CD4-positive, alpha-beta memory T cell (primary cell): ENCODE data around the gene FUT8. TPM values are rescaled to one million over a fixed set of nuclear protein-coding genes. Genes with fewer than 3 reads are reported as not detected.

ENCODE experiments used
- CTCF ChIA-PET: fragments of 350-600 bp; sonication (Branson Sonifier 250); formaldehyde crosslinking; loops from one replicate; lab custom pipeline; 2021; ENCODE audit warnings: inconsistent platforms; ENCODE audit not compliant: partially characterized antibody; lab: Charles Lee
- POLR2A ChIA-PET: fragments of 350-600 bp; sonication (Branson Sonifier 250); formaldehyde crosslinking; loops from one replicate; lab custom pipeline; 2021; ENCODE audit not compliant: partially characterized antibody; lab: Charles Lee
- DNase-seq, 5 donors: peaks; one replicate each; pipeline versions ENCODE4 v3.0.0 to v3.0.0-alpha.2; 2020 to 2022; ENCODE audit warnings: mixed read lengths in 1 of 5
- H3K27ac ChIP-seq: one replicate; pipeline ENCODE4 v1.7.0; 2013; ENCODE audit warnings: low read depth, low read length
- H3K27me3 ChIP-seq: 2 replicates; pipeline ENCODE4 v1.7.0; 2013; ENCODE audit warnings: mild to moderate bottlenecking, low read length, moderate library complexity; ENCODE audit not compliant: insufficient read depth
- H3K36me3 ChIP-seq: 2 replicates; pipeline ENCODE4 v1.7.0; 2013; ENCODE audit warnings: mild to moderate bottlenecking, low read length, moderate library complexity; ENCODE audit not compliant: insufficient read depth
- H3K4me1 ChIP-seq: 2 replicates; pipeline ENCODE4 v1.7.0; 2013; ENCODE audit warnings: mild to moderate bottlenecking, low read length, moderate library complexity; ENCODE audit not compliant: insufficient read depth
- H3K4me3 ChIP-seq, 2 donors: one replicate each; pipeline ENCODE4 v1.7.0; 2013; ENCODE audit warnings: low read length in 2 of 2, mild to moderate bottlenecking in 1 of 2
- H3K9me3 ChIP-seq, 2 donors: one replicate each; pipeline ENCODE4 v1.7.0; 2013; ENCODE audit warnings: low read length in 2 of 2, control low read depth in 1 of 2; ENCODE audit not compliant: control insufficient read depth in 1 of 2
- H3K27ac Mint-ChIP-seq, 7 donors: one replicate each; pipeline ENCODE4 v1.8.0; 2020 to 2021; ENCODE audit warnings: mixed read lengths in 7 of 7, mild to moderate bottlenecking in 6 of 7, inconsistent platforms in 3 of 7, moderate library complexity in 3 of 7
- H3K27me3 Mint-ChIP-seq, 2 donors: one replicate each; pipeline ENCODE4 v1.8.0; 2020 to 2021; ENCODE audit warnings: mixed read lengths in 2 of 2
- H3K36me3 Mint-ChIP-seq, 2 donors: one replicate each; pipeline ENCODE4 v1.8.0; 2020 to 2021; ENCODE audit warnings: mixed read lengths in 2 of 2, inconsistent platforms in 1 of 2, mild to moderate bottlenecking in 1 of 2
- H3K4me1 Mint-ChIP-seq, 4 donors: one replicate each; pipeline ENCODE4 v1.8.0; 2020 to 2021; ENCODE audit warnings: mixed read lengths in 4 of 4, mild to moderate bottlenecking in 1 of 4
- H3K4me3 Mint-ChIP-seq, 8 donors: one replicate each; pipeline ENCODE4 v1.8.0; 2020 to 2021; ENCODE audit warnings: mixed read lengths in 8 of 8, mild to moderate bottlenecking in 7 of 8, moderate library complexity in 6 of 8, inconsistent platforms in 3 of 8
- H3K9me3 Mint-ChIP-seq, 8 donors: one replicate each; pipeline ENCODE4 v1.8.0; 2020 to 2021; ENCODE audit warnings: mixed read lengths in 8 of 8, mild to moderate bottlenecking in 5 of 8, inconsistent platforms in 3 of 8, moderate library complexity in 1 of 8
- intact Hi-C: fragments of 100-400 bp; cut with micrococcal nuclease; formaldehyde crosslinking; loops from one replicate; pipeline ENCODE4 v1.15.1; 2023
- polyA plus RNA-seq, 2 donors: library from polyadenylated mRNA; unstranded; fragments of 300-500 nt; fragmentation: Illumina TruSeq; gene quantifications; one replicate each; pipeline ENCODE4 v1.2.3, GENCODE V29; 2021
- total RNA-seq, 2 experiments: library from RNA; stranded (reverse); gene quantifications; one replicate each; pipeline ENCODE4 v1.2.3, GENCODE V29; 2021

The FUT8 gene
- total and polyA plus RNA-seq, 4 experiments from 2014 or later: 10.6 to 51.0 (median 32.2) TPM

- no peaks in the 10 kb centered on the region for H3K27me3 ChIP-seq
- H3K9me3 Mint-ChIP-seq: no peaks in the 10 kb centered on the region
- H3K36me3 Mint-ChIP-seq: peaks cover 11 to 17% of the 10 kb centered on the region in 2 donors
- peak overlapping the region in 2 of 8 donors; percentile 2 to 9 for H3K4me3 Mint-ChIP-seq
- H3K4me3 ChIP-seq: no peak overlapping the region
- H3K9me3 ChIP-seq: no peaks in the 10 kb centered on the region
- no peak for DNase-seq
- ChIA-PET POLR2A (no interaction called here), CTCF (interaction anchor here (1.0 to 1.6 kb wide), 5 partner anchors 8 to 116 kb away, joined by 3 to 5 read pairs (median 3); no protein-coding TSS in a partner anchor)
- H3K27ac Mint-ChIP-seq: peak overlapping the region in 4 of 7 donors; percentile 6 to 59 (median 32)
- peaks cover 52 to 78% (median 62%) of the 10 kb centered on the region in 4 donors for H3K4me1 Mint-ChIP-seq
- intact Hi-C loops: no loop called here
- H3K27me3 Mint-ChIP-seq: no peaks in the 10 kb centered on the region
- no peak overlapping the region for H3K27ac ChIP-seq
- no peaks in the 10 kb centered on the region for H3K36me3 ChIP-seq
- peaks cover 53% of the 10 kb centered on the region for H3K4me1 ChIP-seq
These were observed 63.9 kb downstream of the FUT8 start for GRCh38 chr14:65476273-65476941.

- Histone ChIP-seq H3K4me3 (no peak overlapping the region), H3K9me3 (no peaks in the 10 kb centered on the region), H3K27ac (no peak overlapping the region), H3K36me3 (no peaks in the 10 kb centered on the region), H3K4me1 (peaks cover 51% of the 10 kb centered on the region), H3K27me3 (no peaks in the 10 kb centered on the region)
- POLR2A ChIA-PET: no interaction called here
- CTCF ChIA-PET: interaction anchor here (1.0 to 1.6 kb wide), 5 partner anchors 8 to 117 kb away, joined by 3 to 5 read pairs (median 3); no protein-coding TSS in a partner anchor
- intact Hi-C loops: no loop called here
- Mint-ChIP-seq H3K4me1 (peaks cover 52 to 78% (median 62%) of the 10 kb centered on the region in 4 donors), H3K27ac (no peak overlapping the region), H3K9me3 (no peaks in the 10 kb centered on the region), H3K27me3 (no peaks in the 10 kb centered on the region), H3K4me3 (no peak overlapping the region), H3K36me3 (peaks cover 10 to 21% of the 10 kb centered on the region in 2 donors)
- no peak for DNase-seq
These were observed 64.4 kb downstream of the FUT8 start for GRCh38 chr14:65476942-65477318.

GRCh38 chr14:65478017-65478416, 65.5 kb downstream of the FUT8 start:
- Mint-ChIP-seq H3K27me3 (no peaks in the 10 kb centered on the region), H3K27ac (no peak overlapping the region), H3K9me3 (no peaks in the 10 kb centered on the region), H3K4me3 (no peak overlapping the region), H3K36me3 (peaks cover 7 to 29% of the 10 kb centered on the region in 2 donors), H3K4me1 (peaks cover 57 to 85% (median 67%) of the 10 kb centered on the region in 4 donors)
- Histone ChIP-seq H3K36me3 (no peaks in the 10 kb centered on the region), H3K9me3 (no peaks in the 10 kb centered on the region), H3K4me1 (peaks cover 57% of the 10 kb centered on the region), H3K27me3 (no peaks in the 10 kb centered on the region), H3K27ac (no peak overlapping the region), H3K4me3 (no peak overlapping the region)
- CTCF ChIA-PET: interaction anchor here (1.2 kb wide), 1 partner anchor 10 kb away, joined by 3 read pairs; no protein-coding TSS in a partner anchor
- DNase-seq: no peak
- intact Hi-C loops: no loop called here
- POLR2A ChIA-PET: no interaction called here

- H3K4me1 Mint-ChIP-seq: peaks cover 58 to 88% (median 68%) of the 10 kb centered on the region in 4 donors
- Histone ChIP-seq H3K27ac (no peak overlapping the region), H3K4me3 (no peak overlapping the region), H3K36me3 (no peaks in the 10 kb centered on the region), H3K27me3 (no peaks in the 10 kb centered on the region), H3K4me1 (peaks cover 60% of the 10 kb centered on the region), H3K9me3 (no peaks in the 10 kb centered on the region)
- CTCF ChIA-PET: interaction anchor here (1.2 kb wide), 1 partner anchor 9 kb away, joined by 3 read pairs; no protein-coding TSS in a partner anchor
- peaks cover 7 to 33% of the 10 kb centered on the region in 2 donors for H3K36me3 Mint-ChIP-seq
- no peaks in the 10 kb centered on the region for H3K9me3 Mint-ChIP-seq
- intact Hi-C loops: no loop called here
- POLR2A ChIA-PET: interaction anchor here (1.7 kb wide), 1 partner anchor 67 kb away, joined by 3 read pairs; no protein-coding TSS in a partner anchor
- peak in 3 of 5 donors; percentile 8 to 24 (median 13) for DNase-seq
- H3K27ac Mint-ChIP-seq: peak overlapping the region in 2 of 7 donors; percentile 16 to 85
- no peaks in the 10 kb centered on the region for H3K27me3 Mint-ChIP-seq
- H3K4me3 Mint-ChIP-seq: peak overlapping the region in 1 of 8 donors; percentile 48
These were observed 66.1 kb downstream of the FUT8 start for GRCh38 chr14:65478596-65478995.

- H3K4me3 Mint-ChIP-seq: peak overlapping the region in 2 of 8 donors; percentile 8 to 48
- Histone ChIP-seq H3K9me3 (no peaks in the 10 kb centered on the region), H3K27me3 (no peaks in the 10 kb centered on the region), H3K4me3 (no peak overlapping the region), H3K36me3 (no peaks in the 10 kb centered on the region), H3K27ac (no peak overlapping the region), H3K4me1 (peaks cover 60% of the 10 kb centered on the region)
- intact Hi-C loops: no loop called here
- H3K27me3 Mint-ChIP-seq: no peaks in the 10 kb centered on the region
- DNase-seq: no peak
- ChIA-PET CTCF (interaction anchor here (1.2 kb wide), 1 partner anchor 8 kb away, joined by 3 read pairs; no protein-coding TSS in a partner anchor), POLR2A (interaction anchor here (1.7 kb wide), 1 partner anchor 67 kb away, joined by 3 read pairs; no protein-coding TSS in a partner anchor)
- peak overlapping the region in 2 of 7 donors; percentile 9 to 37 for H3K27ac Mint-ChIP-seq
- H3K36me3 Mint-ChIP-seq: peaks cover 2 to 33% of the 10 kb centered on the region in 2 donors
- H3K4me1 Mint-ChIP-seq: peaks cover 60 to 88% (median 68%) of the 10 kb centered on the region in 4 donors
- no peaks in the 10 kb centered on the region for H3K9me3 Mint-ChIP-seq
These were observed 66.9 kb downstream of the FUT8 start for GRCh38 chr14:65479386-65479785.

- H3K4me3 ChIP-seq: no peak overlapping the region
- intact Hi-C loops: no loop called here
- peaks cover 42% of the 10 kb centered on the region for H3K4me1 ChIP-seq
- Mint-ChIP-seq H3K27me3 (no peaks in the 10 kb centered on the region), H3K4me1 (peaks cover 53 to 78% (median 64%) of the 10 kb centered on the region in 4 donors), H3K4me3 (no peak overlapping the region), H3K9me3 (no peaks in the 10 kb centered on the region), H3K27ac (no peak overlapping the region), H3K36me3 (peaks cover 11 to 44% of the 10 kb centered on the region in 2 donors)
- H3K9me3 ChIP-seq: no peaks in the 10 kb centered on the region
- no peak overlapping the region for H3K27ac ChIP-seq
- no peak for DNase-seq
- no peaks in the 10 kb centered on the region for H3K36me3 ChIP-seq
- ChIA-PET POLR2A (interaction anchor here (0.6 kb wide), 1 partner anchor 23 kb away, joined by 4 read pairs; no protein-coding TSS in a partner anchor), CTCF (no interaction called here)
- H3K27me3 ChIP-seq: no peaks in the 10 kb centered on the region
These were observed 70.4 kb downstream of the FUT8 start for GRCh38 chr14:65482757-65483438.

GRCh38 chr14:65483647-65484046, 71.1 kb downstream of the FUT8 start:
- ChIA-PET CTCF (no interaction called here), POLR2A (no interaction called here)
- no peak for DNase-seq
- Mint-ChIP-seq H3K4me3 (no peak overlapping the region), H3K36me3 (peaks cover 13 to 45% of the 10 kb centered on the region in 2 donors), H3K4me1 (peaks cover 52 to 78% (median 64%) of the 10 kb centered on the region in 4 donors), H3K27ac (no peak overlapping the region), H3K9me3 (no peaks in the 10 kb centered on the region), H3K27me3 (no peaks in the 10 kb centered on the region)
- no peak overlapping the region for H3K4me3 ChIP-seq
- H3K27me3 ChIP-seq: no peaks in the 10 kb centered on the region
- H3K4me1 ChIP-seq: peaks cover 39% of the 10 kb centered on the region
- H3K9me3 ChIP-seq: no peaks in the 10 kb centered on the region
- intact Hi-C loops: no loop called here
- H3K36me3 ChIP-seq: no peaks in the 10 kb centered on the region
- no peak overlapping the region for H3K27ac ChIP-seq
